B cell (primary cell): ENCODE results near the gene SEM1. TPM values are rescaled to one million over a fixed set of nuclear protein-coding genes. Genes with fewer than 3 reads are reported as not detected.

ENCODE experiments used
- ATAC-seq: fragments of 200-7000 bp; cut with Tn5 transposase; one replicate; pipeline ENCODE4 v1.10.0; 2021; ENCODE audit warnings: low read depth, mild to moderate bottlenecking, moderate number of reproducible peaks, moderate library complexity
- CTCF ChIA-PET: fragments of 350-600 bp; sonication (Branson Sonifier 250); formaldehyde crosslinking; loops from one replicate; lab custom pipeline; 2021; ENCODE audit warnings: antibody characterized with exemption, inconsistent platforms; lab: Charles Lee
- POLR2A ChIA-PET: fragments of 350-600 bp; sonication (Branson Sonifier 250); formaldehyde crosslinking; loops from one replicate; lab custom pipeline; 2021; ENCODE audit warnings: antibody characterized with exemption; lab: Charles Lee
- DNase-seq: peaks from one replicate; pipeline ENCODE4 v3.0.0; 2013
- H2AFZ ChIP-seq: 2 replicates; pipeline ENCODE4 v1.6.1; 2012; ENCODE audit warnings: mild to moderate bottlenecking, low read depth, low read length; ENCODE audit not compliant: insufficient read depth, poor library complexity, severe bottlenecking
- H3K27ac ChIP-seq, 2 donors: 1 replicate in 1 of 2; 2 replicates in 1 of 2; pipeline ENCODE4 v1.5.1; 2012 to 2013; ENCODE audit warnings: low read length in 2 of 2, mild to moderate bottlenecking in 2 of 2, moderate library complexity in 1 of 2
- H3K27me3 ChIP-seq, 4 experiments: fragments of 200-600 bp in 1 of 4; sonication (generic) in 1 of 4; replicated peaks in 1 of 4; 1 replicate in 2 of 4; 2 replicates in 2 of 4; pipeline versions ENCODE4 v1.6.1 to v1.7.0; 2013 to 2016; ENCODE audit warnings: low read length in 3 of 4, mild to moderate bottlenecking in 2 of 4, mixed read lengths in 1 of 4, moderate library complexity in 1 of 4; ENCODE audit not compliant: insufficient read depth in 4 of 4, control insufficient read depth in 3 of 4; ENCODE audit errors: control extremely low read depth in 1 of 4
- H3K36me3 ChIP-seq, 2 experiments: replicated peaks in 1 of 2; 1 replicate in 1 of 2; 2 replicates in 1 of 2; pipeline versions ENCODE4 v1.6.1 to v1.7.1; 2013; ENCODE audit warnings: low read length in 1 of 2; ENCODE audit not compliant: insufficient read depth in 2 of 2, control insufficient read depth in 1 of 2; ENCODE audit errors: control extremely low read depth in 1 of 2, extremely low read depth in 1 of 2
- H3K4me1 ChIP-seq, 2 donors: fragments of 200-600 bp in 1 of 2; sonication (generic) in 1 of 2; 1 replicate in 1 of 2; 2 replicates in 1 of 2; pipeline versions ENCODE4 v1.5.1 to v1.6.1; 2013 to 2017; ENCODE audit warnings: low read length in 2 of 2; ENCODE audit not compliant: control insufficient read depth in 2 of 2, insufficient read depth in 2 of 2
- H3K4me2 ChIP-seq: replicated peaks from 2 replicates; pipeline ENCODE3; 2012; ENCODE audit warnings: mild to moderate bottlenecking, low read depth, low read length; ENCODE audit not compliant: poor library complexity, severe bottlenecking
- H3K4me3 ChIP-seq, 5 experiments: fragments of 200-600 bp in 1 of 5; sonication (generic) in 1 of 5; 1 replicate in 3 of 5; 2 replicates in 2 of 5; pipeline versions ENCODE4 v1.5.1 to v1.7.0; 2011 to 2016; ENCODE audit warnings: low read length in 4 of 5, mild to moderate bottlenecking in 4 of 5, low read depth in 2 of 5, control low read depth in 1 of 5, moderate library complexity in 1 of 5; ENCODE audit not compliant: insufficient read depth in 1 of 5; ENCODE audit errors: control extremely low read depth in 1 of 5, extremely low read depth in 1 of 5
- H3K79me2 ChIP-seq: fragments of 200-600 bp; sonication (generic); one replicate; pipeline ENCODE4 v1.6.0; 2016; ENCODE audit warnings: low read length; ENCODE audit not compliant: control insufficient read depth, insufficient read depth
- H3K9ac ChIP-seq: fragments of 200-600 bp; sonication (generic); 2 replicates; pipeline ENCODE4 v1.6.1; 2017; ENCODE audit warnings: mild to moderate bottlenecking, low read length, moderate library complexity
- H3K9me3 ChIP-seq, 3 donors: one replicate each; pipeline versions ENCODE4 v1.6.1 to v1.7.1; 2013; ENCODE audit warnings: low read length in 2 of 3; ENCODE audit not compliant: control insufficient read depth in 2 of 3, insufficient read depth in 1 of 3; ENCODE audit errors: control extremely low read depth in 1 of 3
- H4K20me1 ChIP-seq: 2 replicates; pipeline ENCODE4 v1.6.0; 2012; ENCODE audit warnings: mild to moderate bottlenecking, low read length; ENCODE audit not compliant: insufficient read depth, control insufficient read depth, poor library complexity, severe bottlenecking
- H3K27ac Mint-ChIP-seq: one replicate; pipeline ENCODE4 v1.8.0; 2021; ENCODE audit warnings: mixed read lengths
- H3K27me3 Mint-ChIP-seq: one replicate; pipeline ENCODE4 v1.8.0; 2021; ENCODE audit warnings: mixed read lengths
- H3K4me1 Mint-ChIP-seq: one replicate; pipeline ENCODE4 v1.8.0; 2021; ENCODE audit warnings: mixed read lengths
- H3K4me3 Mint-ChIP-seq: one replicate; pipeline ENCODE4 v1.8.0; 2021; ENCODE audit warnings: mixed read lengths
- H3K9me3 Mint-ChIP-seq: one replicate; pipeline ENCODE4 v1.8.0; 2022; ENCODE audit warnings: mixed read lengths; ENCODE audit not compliant: insufficient read depth
- CTCF ChIP-seq: fragments of 200-600 bp; IDR thresholded peaks from one replicate; pipeline ENCODE4 v1.8.0; 2022; ENCODE audit warnings: antibody characterized with exemption, mild to moderate bottlenecking
- EZH2 ChIP-seq: IDR thresholded peaks from 2 replicates; pipeline ENCODE4 v1.6.1; 2012; ENCODE audit warnings: borderline replicate concordance, low read depth, mild to moderate bottlenecking, moderate library complexity, low read length; ENCODE audit not compliant: insufficient read depth, poor library complexity, severe bottlenecking
- WGBS: methylation state at CpG from one replicate; pipeline ENCODE4 v1.1.5; 2013; ENCODE audit warnings: missing lambda C conversion rate; ENCODE audit not compliant: insufficient coverage; 5-methylcytosine and 5-hydroxymethylcytosine counted together
- intact Hi-C: fragments of 100-400 bp; cut with micrococcal nuclease; formaldehyde crosslinking; loops from one replicate; pipeline ENCODE4 v1.10.0; 2022
- polyA plus RNA-seq: library from polyadenylated mRNA; depleted of rRNA; stranded (reverse); fragments of >200 nt; gene quantifications from 2 replicates; pipeline ENCODE4 v1.2.3, GENCODE V29; 2012
- total RNA-seq, 2 donors: library from RNA; stranded (reverse); fragments of 120-200 nt in 1 of 2; gene quantifications; 1 replicate in 1 of 2; 2 replicates in 1 of 2; pipeline versions ENCODE4 v1.2.3 to v1.2.4, GENCODE V29; 2013 to 2022

Gene SEM1
- total and polyA plus RNA-seq, 2 donors (not counting 1 experiment from before 2014, with no cell fraction given), result 6.0 to 30.3 TPM

GRCh38 chr7:96718107-96719003 lies 8.7 kb upstream of the SEM1 start:
- Histone ChIP-seq H3K9me3 (peaks cover 1 to 6% (median 4%) of the 10 kb centered on the region in 3 donors), H3K27ac (no peak overlapping the region), H3K27me3 (peaks cover 0 to 34% (median 0%) of the 10 kb centered on the region in 4 experiments), H3K9ac (no peak overlapping the region), H3K4me1 (no peaks in the 10 kb centered on the region), H3K4me2 (no peak overlapping the region), H2AFZ (no peak overlapping the region), H3K4me3 (no peak overlapping the region), H3K36me3 (no peaks in the 10 kb centered on the region), H4K20me1 (no peaks in the 10 kb centered on the region), H3K79me2 (no peaks in the 10 kb centered on the region)
- H3K4me1 Mint-ChIP-seq, result no peaks in the 10 kb centered on the region
- peaks cover 7% of the 10 kb centered on the region for H3K9me3 Mint-ChIP-seq
- intact Hi-C loops, result no loop called here
- ChIA-PET CTCF (no interaction called here), POLR2A (no interaction called here)
- H3K27me3 Mint-ChIP-seq, result peaks cover 52% of the 10 kb centered on the region
- no peak overlapping the region for H3K4me3 Mint-ChIP-seq
- WGBS, result no CpG with 5 or more reads among the region's 3 CpGs
- DNase-seq, result no peak
- ATAC-seq, result no peak
- TF ChIP-seq CTCF (no peak), EZH2 (no peak)
- H3K27ac Mint-ChIP-seq, result no peak overlapping the region

- ChIA-PET POLR2A (no interaction called here), CTCF (no interaction called here)
- peak; percentile 5 for DNase-seq
- peaks cover 18% of the 10 kb centered on the region for H3K79me2 ChIP-seq
- H3K9me3 ChIP-seq, result peaks cover 1 to 15% (median 11%) of the 10 kb centered on the region in 3 donors
- H3K27me3 Mint-ChIP-seq, result peaks cover 23% of the 10 kb centered on the region
- no peak overlapping the region for H2AFZ ChIP-seq
- H3K36me3 ChIP-seq, result no peaks in the 10 kb centered on the region
- 100% methylated on average over 3 of the region's 3 CpGs for WGBS
- H3K4me2 ChIP-seq, result no peak overlapping the region
- peaks cover 15% of the 10 kb centered on the region for H3K4me1 Mint-ChIP-seq
- H3K9me3 Mint-ChIP-seq, result peaks cover 10% of the 10 kb centered on the region
- no peak overlapping the region for H3K27ac Mint-ChIP-seq
- peaks cover 13% of the 10 kb centered on the region for H4K20me1 ChIP-seq
- no peak overlapping the region for H3K27ac ChIP-seq
- H3K4me1 ChIP-seq, result peaks cover 13 to 14% of the 10 kb centered on the region in 2 donors
- intact Hi-C loops, result no loop called here
- TF ChIP-seq EZH2 (no peak), CTCF (no peak)
- no peak overlapping the region for H3K4me3 Mint-ChIP-seq
- ATAC-seq, result no peak
- no peak overlapping the region for H3K9ac ChIP-seq
- H3K27me3 ChIP-seq, result peaks cover 0 to 22% (median 1%) of the 10 kb centered on the region in 4 experiments
- no peak overlapping the region for H3K4me3 ChIP-seq
These were observed 3.4 kb upstream of the SEM1 start for GRCh38 chr7:96713037-96713436.
